Loucy (cell line): Measurements from ENCODE around the gene FLII.

Experiments
- H2AFZ ChIP-seq: fragments of 200-600 bp; sonication (generic); 2 replicates; pipeline ENCODE4 v1.6.0; 2016; ENCODE audit warnings: antibody characterized with exemption, mild to moderate bottlenecking, low read length, moderate library complexity
- H3F3A ChIP-seq: fragments of 200-600 bp; 2 replicates; pipeline ENCODE4 v1.6.0; 2016; ENCODE audit warnings: antibody characterized with exemption, low read depth, mild to moderate bottlenecking
- H3K27me3 ChIP-seq: fragments of 200-600 bp; sonication (generic); 2 replicates; pipeline ENCODE4 v1.6.1; 2014; ENCODE audit warnings: low read length, mild to moderate bottlenecking; ENCODE audit not compliant: insufficient read depth, poor library complexity, severe bottlenecking
- H3K36me3 ChIP-seq: fragments of 200-600 bp; sonication (generic); 2 replicates; pipeline ENCODE4 v1.6.1; 2016; ENCODE audit warnings: low read length; ENCODE audit not compliant: insufficient read depth
- H3K4me1 ChIP-seq: fragments of 200-600 bp; sonication (generic); 2 replicates; pipeline ENCODE4 v1.5.1; 2014; ENCODE audit warnings: low read length, mild to moderate bottlenecking; ENCODE audit not compliant: insufficient read depth, poor library complexity, severe bottlenecking
- H3K4me2 ChIP-seq: fragments of 200-600 bp; sonication (generic); 2 replicates; pipeline ENCODE4 v1.6.0; 2014; ENCODE audit warnings: antibody characterized with exemption, low read length, low read depth, mild to moderate bottlenecking; ENCODE audit not compliant: poor library complexity, severe bottlenecking
- H3K4me3 ChIP-seq: fragments of 200-600 bp; sonication (generic); 2 replicates; pipeline ENCODE4 v1.5.1; 2014; ENCODE audit warnings: low read length, mild to moderate bottlenecking, mixed read lengths; ENCODE audit not compliant: poor library complexity, severe bottlenecking
- H3K79me2 ChIP-seq: fragments of 200-600 bp; sonication (generic); 2 replicates; pipeline ENCODE4 v1.6.1; 2014; ENCODE audit warnings: low read length; ENCODE audit not compliant: insufficient read depth
- H3K9ac ChIP-seq: fragments of 200-600 bp; sonication (generic); 2 replicates; pipeline ENCODE4 v1.6.0; 2014; ENCODE audit warnings: mild to moderate bottlenecking, low read depth, low read length, moderate library complexity; ENCODE audit not compliant: poor library complexity, severe bottlenecking
- H3K9me2 ChIP-seq: fragments of 200-600 bp; sonication (generic); replicated peaks from 2 replicates; pipeline ENCODE4 v1.6.1; 2016; ENCODE audit warnings: low read depth, low read length, mixed read lengths
- H3K9me3 ChIP-seq: fragments of 200-600 bp; sonication (generic); 2 replicates; pipeline ENCODE4 v1.6.1; 2014; ENCODE audit warnings: mild to moderate bottlenecking, antibody characterized with exemption, low read length, low read depth; ENCODE audit not compliant: insufficient read depth
- H4K20me1 ChIP-seq: fragments of 200-600 bp; sonication (generic); 2 replicates; pipeline ENCODE4 v1.6.0; 2014; ENCODE audit warnings: antibody characterized with exemption, low read length, mild to moderate bottlenecking; ENCODE audit not compliant: insufficient read depth, poor library complexity, severe bottlenecking
- EZH2phosphoT487 ChIP-seq: fragments of 200-600 bp; IDR thresholded peaks from 2 replicates; pipeline ENCODE4 v1.6.1; 2018; ENCODE audit warnings: antibody characterized with exemption, mild to moderate bottlenecking, moderate library complexity, borderline replicate concordance
- TF ChIP-seq, protein P1 (sequence below): fragments of 200-600 bp; sonication (generic); conservative IDR thresholded peaks from 2 replicates; pipeline ENCODE4 v1.5.1; 2014; ENCODE audit warnings: mild to moderate bottlenecking, antibody characterized with exemption, low read length

Gene FLII

DNA sequence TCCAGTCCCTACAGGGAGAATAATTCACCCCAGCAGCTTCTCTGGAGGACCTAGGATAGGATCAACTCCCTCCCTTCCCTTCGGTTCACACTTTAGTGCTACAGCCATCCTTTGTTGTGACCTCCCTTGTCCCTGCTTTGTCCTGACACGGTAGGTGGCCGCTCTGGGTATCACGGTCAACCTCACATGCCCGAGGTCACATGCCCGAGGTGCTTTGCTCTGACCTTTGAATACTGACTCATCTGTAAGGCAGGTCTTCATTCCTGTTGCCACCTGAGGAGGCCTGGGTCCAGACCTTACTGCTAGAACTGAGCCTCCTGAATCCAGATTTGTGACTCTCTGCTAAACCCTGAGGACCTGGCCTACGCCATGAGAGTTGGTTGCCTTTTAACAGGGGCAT is 55.2 kb downstream of the FLII start:
- no peaks in the 10 kb centered on the region for H3K9me3 ChIP-seq
- no peak for TF ChIP-seq EZH2phosphoT487
- TF ChIP-seq, protein P1, sequence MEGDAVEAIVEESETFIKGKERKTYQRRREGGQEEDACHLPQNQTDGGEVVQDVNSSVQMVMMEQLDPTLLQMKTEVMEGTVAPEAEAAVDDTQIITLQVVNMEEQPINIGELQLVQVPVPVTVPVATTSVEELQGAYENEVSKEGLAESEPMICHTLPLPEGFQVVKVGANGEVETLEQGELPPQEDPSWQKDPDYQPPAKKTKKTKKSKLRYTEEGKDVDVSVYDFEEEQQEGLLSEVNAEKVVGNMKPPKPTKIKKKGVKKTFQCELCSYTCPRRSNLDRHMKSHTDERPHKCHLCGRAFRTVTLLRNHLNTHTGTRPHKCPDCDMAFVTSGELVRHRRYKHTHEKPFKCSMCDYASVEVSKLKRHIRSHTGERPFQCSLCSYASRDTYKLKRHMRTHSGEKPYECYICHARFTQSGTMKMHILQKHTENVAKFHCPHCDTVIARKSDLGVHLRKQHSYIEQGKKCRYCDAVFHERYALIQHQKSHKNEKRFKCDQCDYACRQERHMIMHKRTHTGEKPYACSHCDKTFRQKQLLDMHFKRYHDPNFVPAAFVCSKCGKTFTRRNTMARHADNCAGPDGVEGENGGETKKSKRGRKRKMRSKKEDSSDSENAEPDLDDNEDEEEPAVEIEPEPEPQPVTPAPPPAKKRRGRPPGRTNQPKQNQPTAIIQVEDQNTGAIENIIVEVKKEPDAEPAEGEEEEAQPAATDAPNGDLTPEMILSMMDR = no peak
- no peaks in the 10 kb centered on the region for H3F3A ChIP-seq
- peaks cover 7% of the 10 kb centered on the region for H3K4me1 ChIP-seq
- no peaks in the 10 kb centered on the region for H3K9me2 ChIP-seq
- H3K27me3 ChIP-seq = no peaks in the 10 kb centered on the region
- peaks cover 58% of the 10 kb centered on the region for H4K20me1 ChIP-seq
- H3K36me3 ChIP-seq = peaks cover 93% of the 10 kb centered on the region; the same call in 1 of the 2 replicates
- no peak overlapping the region for H3K9ac ChIP-seq
- no peak overlapping the region for H3K4me3 ChIP-seq
- H2AFZ ChIP-seq = no peak overlapping the region
- no peak overlapping the region for H3K4me2 ChIP-seq
- H3K79me2 ChIP-seq = peaks cover 72% of the 10 kb centered on the region

GRCh38 chr17:18201108-18201507 is 57.4 kb downstream of the FLII start:
- Histone ChIP-seq H3K27me3 (no peaks in the 10 kb centered on the region), H3K9me2 (no peaks in the 10 kb centered on the region), H3K79me2 (peaks cover 92% of the 10 kb centered on the region), H3K9ac (no peak overlapping the region), H4K20me1 (peaks cover 72% of the 10 kb centered on the region), H3K4me3 (no peak overlapping the region), H3F3A (no peaks in the 10 kb centered on the region), H3K36me3 (peaks cover 93% of the 10 kb centered on the region; the same call in 1 of the 2 replicates), H3K4me1 (peaks cover 7% of the 10 kb centered on the region), H3K9me3 (no peaks in the 10 kb centered on the region), H3K4me2 (no peak overlapping the region), H2AFZ (no peak overlapping the region)
- TF ChIP-seq, protein P1 = no peak

DNA sequence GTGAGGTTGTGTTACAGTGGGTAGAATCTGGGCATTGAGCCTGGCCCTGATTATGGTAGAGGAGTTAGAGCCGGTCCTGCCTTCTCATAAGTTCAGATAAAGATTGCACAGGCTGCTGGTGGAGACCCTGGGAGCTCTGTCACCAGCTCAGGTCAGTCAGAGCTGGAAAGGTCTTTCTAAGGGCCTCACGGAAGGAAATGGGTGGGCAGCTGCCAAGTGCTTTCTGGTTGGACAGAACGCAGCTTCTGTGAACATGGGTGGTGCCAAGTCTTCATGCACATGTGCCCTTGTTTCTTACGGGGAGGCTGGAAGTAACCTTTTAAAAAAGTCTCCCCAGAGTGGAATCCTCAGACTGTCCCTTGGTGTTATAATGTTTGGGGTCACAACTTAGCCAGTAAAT is 60.0 kb downstream of the FLII start:
- no peaks in the 10 kb centered on the region for H3K9me2 ChIP-seq
- H3F3A ChIP-seq = no peaks in the 10 kb centered on the region
- H3K4me3 ChIP-seq = no peak overlapping the region
- H3K36me3 ChIP-seq = peaks cover 89% of the 10 kb centered on the region; the same call in 1 of the 2 replicates
- peaks cover 93% of the 10 kb centered on the region for H3K79me2 ChIP-seq
- no peak overlapping the region for H3K9ac ChIP-seq
- no peak for TF ChIP-seq EZH2phosphoT487
- TF ChIP-seq, protein P1 = no peak
- no peaks in the 10 kb centered on the region for H3K9me3 ChIP-seq
- peaks cover 10% of the 10 kb centered on the region for H3K4me1 ChIP-seq
- H3K4me2 ChIP-seq = no peak overlapping the region
- H3K27me3 ChIP-seq = no peaks in the 10 kb centered on the region
- no peak overlapping the region for H2AFZ ChIP-seq
- peaks cover 73% of the 10 kb centered on the region for H4K20me1 ChIP-seq
